Right lobe of liver (tissue), 4 donors: Measurements from ENCODE around the gene GPRC5A.

Source experiments
- CTCF ChIP-seq, 4 donors: fragments of 200-600 bp in 3 of 4; fragments of 450-650 bp in 1 of 4; IDR thresholded peaks; one replicate each; pipeline versions ENCODE4 v1.5.1 to v1.8.0; 2016 to 2022; ENCODE audit warnings: antibody characterized with exemption in 4 of 4, mild to moderate bottlenecking in 2 of 4
- POLR2A ChIP-seq: fragments of 450-650 bp; IDR thresholded peaks from one replicate; pipeline ENCODE4 v1.6.1; 2017; ENCODE audit warnings: antibody characterized with exemption, mild to moderate bottlenecking
- donor health status: DM: no; HTN: no; CAD: no.
- donor health status: DM: no; HTN: no; CAD: no.
- donor health status: DM: no; HTN: yes; CAD: no.

- TF ChIP-seq CTCF (IDR thresholded peaks at IDR 0.05), result no peak
- no peak for TF ChIP-seq POLR2A
These were observed 17.3 kb downstream of the GPRC5A start for GRCh38 chr12:12908711-12909110.
